ENCODE data around the gene SULT1A2.
"Not testable (repeated sequence)": the region's sequence is repeated elsewhere in the genome, so short reads cannot be mapped to it uniquely, and the experiment has no call there.

SULT1A2 gene

DNA sequence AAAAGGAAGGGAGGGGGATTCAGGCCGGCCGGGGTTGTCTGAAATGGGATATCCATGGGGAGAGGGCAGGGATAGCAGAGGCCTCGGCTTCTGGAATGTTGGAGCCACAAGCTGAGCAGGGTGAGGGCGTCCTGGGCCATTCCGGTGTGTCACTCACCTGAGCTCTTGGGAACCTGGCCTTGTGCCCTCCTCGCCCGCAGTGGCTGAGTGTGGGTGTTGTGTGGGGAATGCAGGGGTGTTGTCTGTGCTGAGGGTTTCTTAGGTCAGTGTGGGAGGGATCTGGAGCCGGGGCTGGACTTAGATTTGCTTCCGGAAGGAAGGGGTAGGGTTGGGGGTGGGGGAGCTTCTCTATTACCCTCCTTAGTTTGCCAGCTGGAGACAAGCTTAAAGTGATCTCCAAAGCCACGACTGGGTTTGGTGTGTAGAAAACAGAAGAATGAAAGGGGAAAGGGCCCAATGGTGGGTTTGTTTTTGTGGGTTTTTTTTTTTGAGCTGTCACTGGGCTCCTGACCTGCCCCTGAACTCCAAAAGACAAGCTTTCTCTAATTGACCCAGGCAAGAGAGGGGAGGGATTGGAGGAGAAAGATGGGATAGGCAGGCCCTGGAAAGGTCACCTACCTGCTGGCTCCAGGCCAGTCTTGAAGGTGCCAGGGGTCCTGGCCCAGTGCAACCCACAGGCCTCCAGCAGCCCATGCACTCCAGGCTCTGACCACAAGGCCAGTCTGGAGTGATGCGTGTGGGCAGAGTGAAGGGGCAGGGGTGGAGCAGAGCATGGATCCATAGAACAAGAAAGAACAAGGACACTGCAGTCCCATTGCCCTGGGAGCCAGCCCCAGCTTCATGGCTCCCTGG lies at the start of gene SULT1A2:
Gene SULT1A2 (minus strand): TSS at position 211 of the 852 bp plus-strand sequence. CDS start 1,120 bp downstream, outside the sequence.
- DNase-seq (ENCODE audit: low read depth), result no peak

DNA sequence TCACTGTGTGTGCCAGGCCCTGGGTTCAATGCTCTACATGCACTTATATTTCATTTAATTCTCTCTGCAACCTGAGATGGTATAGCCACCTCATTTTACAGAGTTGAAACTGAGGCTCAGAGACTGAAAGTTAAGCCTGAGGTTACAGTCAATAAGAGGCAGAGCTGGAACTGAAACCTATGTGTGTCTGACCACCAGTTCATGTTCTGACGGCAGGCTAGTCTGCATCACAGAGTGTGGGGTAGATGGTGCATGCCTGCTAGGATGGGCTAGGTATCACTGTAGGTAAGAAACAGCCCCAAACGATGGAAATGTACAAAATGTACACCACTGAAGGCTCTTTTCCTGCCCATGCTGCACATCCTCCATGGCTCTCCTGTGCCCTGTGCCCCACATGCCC lies 43.1 kb upstream of the SULT1A2 start:
- not testable (repeated sequence) for DNase-seq (ENCODE audit: low read depth)

DNA sequence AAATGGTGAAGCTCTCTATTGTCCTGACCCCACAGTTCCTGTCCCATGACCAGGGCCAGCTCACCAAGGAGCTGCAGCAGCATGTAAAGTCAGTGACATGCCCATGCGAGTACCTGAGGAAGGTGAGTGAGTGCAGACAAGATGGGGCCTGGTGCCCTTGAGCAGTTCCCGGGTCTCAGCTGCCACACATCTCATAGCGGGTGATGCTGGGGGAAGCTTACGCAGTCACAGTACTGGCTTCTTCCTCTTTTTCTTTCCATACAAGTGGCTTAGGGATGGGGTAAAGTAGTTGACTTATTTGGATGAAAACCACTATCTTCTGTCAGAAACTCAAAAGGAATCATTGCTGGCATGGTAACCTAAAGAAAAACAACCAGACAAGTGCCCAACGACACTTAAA lies 41.5 kb upstream of the SULT1A2 start:
- DNase-seq (ENCODE audit: low read depth), result not testable (repeated sequence)

DNA sequence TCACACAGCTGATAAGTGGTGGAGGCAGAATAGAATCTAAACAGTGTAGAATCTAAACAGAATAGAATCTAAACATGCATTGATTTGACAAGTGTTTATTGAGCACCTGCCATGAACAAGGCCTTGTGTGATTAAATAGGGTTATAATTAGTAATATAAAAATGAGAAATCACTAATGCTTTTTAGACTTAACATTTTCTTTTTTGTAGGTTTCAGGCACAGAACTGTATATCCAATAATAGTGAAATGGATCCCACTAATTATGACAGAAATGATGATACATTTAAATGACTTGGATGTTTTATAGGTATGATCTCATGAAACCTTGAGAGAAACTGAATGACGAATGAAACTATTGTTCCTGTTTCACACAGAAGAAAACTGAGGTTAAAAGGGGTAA lies 40.9 kb upstream of the SULT1A2 start, which contains the start of gene NPIPB8:
Gene NPIPB8 (plus strand): TSS at position 301 of the 400 bp plus-strand sequence. CDS start 296 bp downstream, outside the sequence.
- not testable (repeated sequence) for DNase-seq (ENCODE audit: low read depth)

DNA sequence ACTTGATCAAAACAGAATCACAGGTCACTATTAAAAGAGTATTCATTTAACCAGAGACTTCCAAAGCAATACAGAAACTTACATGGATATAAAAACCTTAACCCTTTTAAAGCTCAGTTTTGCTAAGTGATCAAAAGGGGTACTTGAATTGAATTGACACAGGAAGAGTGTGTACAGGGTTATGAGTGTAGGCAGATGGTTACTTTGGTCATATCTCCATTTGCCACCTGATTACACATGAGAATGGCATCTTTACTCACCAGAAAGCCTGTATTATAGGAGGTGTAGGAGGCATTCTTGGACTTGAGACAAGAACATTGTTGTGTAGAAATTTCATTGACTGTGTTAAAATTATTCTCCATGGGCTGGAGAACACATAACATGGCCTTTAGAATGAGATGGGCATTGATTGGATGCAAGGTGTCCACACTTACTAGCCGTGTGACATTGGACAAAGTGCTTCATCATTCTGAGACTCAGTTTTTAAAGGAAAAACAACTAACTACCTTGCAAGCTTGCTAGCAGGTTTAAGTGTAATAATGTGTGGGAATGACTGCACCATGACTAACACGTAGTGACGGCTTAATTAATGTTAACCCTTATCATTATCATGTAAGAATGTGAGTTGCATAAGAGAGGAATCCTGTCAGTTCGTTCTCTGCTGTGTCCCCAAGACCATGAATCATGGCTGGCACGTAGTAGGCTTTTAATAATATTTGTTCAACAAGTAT lies 39.4 kb upstream of the SULT1A2 start:
- peak; percentile 81 for DNase-seq (ENCODE audit: low read depth)

DNA sequence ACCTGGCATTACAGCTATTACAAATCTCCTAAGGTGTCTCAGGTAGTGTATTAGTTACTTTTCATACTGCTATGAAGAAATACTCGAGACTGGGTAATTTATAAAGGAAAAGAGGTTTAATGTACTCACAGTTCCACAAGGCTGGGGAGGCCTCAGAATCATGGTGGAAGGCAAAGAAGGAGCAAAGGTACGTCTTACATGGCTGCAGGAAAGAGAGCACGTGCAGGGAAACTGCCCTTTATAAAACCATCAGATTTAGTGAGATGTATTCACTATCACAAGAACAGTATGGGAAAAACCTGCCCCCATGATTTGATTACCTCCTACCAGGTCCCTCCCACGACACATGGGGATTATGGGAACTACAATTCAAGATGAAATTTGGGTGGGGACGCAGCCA lies 34.1 kb upstream of the SULT1A2 start:
- not testable (repeated sequence) for DNase-seq (ENCODE audit: low read depth)

DNA sequence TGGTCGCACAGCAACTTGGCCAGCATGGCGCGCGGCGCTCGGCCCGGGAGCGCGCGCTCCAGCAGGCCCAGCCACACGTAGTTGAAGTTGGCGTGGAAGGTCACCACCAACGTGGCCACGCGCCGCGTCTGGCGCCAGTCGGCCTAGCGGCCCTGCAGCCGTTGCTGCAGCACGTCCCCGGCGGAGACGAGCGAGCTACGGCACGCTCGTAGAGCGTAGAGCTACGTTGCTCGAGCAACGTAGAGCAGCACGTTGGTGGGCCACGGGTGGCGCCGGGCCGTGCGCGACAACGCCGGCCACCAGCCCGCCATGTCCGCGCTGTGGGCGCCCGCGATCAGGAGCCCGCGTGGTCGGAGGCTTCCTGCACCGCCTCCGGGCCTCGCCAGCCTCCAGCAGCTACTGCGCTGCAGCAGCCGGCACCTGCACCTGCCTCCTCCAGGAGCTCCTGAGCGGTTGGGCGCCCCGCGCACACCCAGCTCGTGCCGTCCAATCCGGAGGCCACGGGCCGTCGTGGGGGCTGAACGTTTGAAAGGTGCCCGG lies 26.4 kb upstream of the SULT1A2 start:
- DNase-seq (ENCODE audit: low read depth), result no peak

DNA sequence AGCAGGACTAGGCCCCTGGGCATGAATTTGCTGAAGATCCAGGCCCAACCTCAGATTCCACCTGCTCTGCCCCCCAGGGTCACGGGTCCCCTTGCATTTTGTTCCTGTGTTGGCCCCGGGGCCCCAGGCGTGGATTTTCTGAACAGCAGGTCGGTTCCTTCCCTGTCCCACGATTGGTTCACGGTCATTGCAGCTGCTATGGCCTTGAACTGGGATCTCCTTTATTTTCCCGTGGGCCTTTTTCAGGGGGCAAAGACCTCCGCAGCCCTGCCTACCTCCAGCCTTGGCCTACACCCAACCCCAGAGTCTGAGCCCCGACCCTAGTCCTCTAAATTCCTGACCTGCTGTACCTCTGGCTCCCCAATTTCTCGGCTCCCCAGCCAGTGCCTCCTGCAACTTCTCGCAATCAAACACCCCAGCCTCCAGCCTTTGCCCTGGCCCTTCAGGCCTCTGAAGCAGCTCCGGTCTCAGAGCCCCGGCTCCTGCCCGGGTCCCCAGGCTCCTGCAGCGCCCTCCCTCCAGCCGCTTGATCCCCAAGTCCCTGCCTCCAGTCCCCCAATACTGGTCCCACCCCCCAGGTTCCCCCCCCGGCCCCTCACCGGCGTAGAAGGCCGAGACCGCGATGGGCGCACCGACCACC lies 25.8 kb upstream of the SULT1A2 start:
- not testable (repeated sequence) for DNase-seq (ENCODE audit: low read depth)

DNA sequence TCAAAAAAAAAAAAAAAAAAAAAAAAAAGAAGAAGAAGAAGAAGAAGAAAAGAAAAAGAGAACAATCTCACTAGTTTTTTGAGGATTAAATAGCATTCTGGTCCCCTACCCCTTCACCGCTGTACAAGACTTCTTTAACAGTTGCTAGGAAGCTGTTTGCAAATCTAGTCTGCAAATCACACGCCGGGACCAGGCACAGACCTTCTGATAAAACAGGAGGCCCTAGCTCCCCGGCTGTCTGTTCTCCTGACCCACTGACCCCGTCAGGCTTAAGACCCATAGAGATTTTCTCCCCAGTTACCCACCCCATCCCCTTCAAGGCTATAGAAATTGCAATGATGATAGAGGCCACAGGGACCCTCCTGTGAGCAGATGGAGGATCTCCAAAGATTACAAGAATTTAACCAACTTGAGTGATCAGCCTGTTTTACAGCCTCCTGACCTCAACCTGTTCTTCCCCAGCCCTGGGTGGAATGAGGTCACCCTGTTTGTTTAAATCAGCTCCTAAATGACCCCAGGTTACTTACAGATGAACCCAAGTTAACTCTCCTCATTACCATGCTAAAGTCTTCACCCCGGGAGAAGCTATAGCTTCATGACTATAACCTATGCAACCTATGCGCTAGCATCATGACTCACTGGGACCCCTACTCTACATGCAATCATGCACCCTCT lies 24.8 kb upstream of the SULT1A2 start:
- no peak for DNase-seq (ENCODE audit: low read depth)

DNA sequence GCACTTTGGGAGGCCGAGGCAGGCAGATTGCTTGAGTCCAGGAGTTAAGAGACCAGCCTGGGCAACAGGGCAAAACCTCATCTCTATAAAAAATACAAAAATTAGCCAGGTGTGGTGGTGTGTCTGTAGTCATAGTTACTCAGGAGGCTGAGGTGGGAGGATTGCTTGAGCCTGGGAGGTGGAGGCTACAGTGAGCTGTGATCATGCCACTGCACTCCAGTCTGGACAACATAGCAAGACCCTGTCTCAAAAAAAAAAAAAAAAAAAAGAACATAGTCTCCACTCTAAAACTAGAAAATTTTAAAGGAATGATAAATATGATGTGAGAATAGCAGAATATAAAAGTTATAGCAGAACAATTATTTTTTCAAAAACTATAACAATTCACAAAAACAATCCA lies 23.5 kb upstream of the SULT1A2 start:
- not testable (repeated sequence) for DNase-seq (ENCODE audit: low read depth)

DNA sequence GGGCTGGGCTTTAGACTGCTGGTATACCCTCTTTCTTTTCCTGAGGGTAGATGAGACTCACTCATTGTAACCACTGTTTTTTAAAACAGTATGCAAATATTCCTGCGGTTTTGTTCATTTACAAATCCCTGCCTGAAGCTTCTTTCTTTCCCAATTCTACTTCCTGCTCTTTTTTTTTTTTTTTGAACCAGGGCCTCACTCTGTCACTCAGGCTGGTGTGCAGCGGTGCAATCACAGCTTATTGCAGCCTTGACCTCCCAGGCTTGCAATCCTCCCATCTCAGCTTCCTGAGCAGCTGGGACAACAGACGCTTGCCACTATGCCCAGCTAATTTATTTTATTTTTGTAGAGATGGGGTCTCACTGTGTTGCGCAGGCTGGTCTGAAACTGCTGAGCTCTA lies 21.0 kb upstream of the SULT1A2 start:
- no peak for DNase-seq (ENCODE audit: low read depth)

DNA sequence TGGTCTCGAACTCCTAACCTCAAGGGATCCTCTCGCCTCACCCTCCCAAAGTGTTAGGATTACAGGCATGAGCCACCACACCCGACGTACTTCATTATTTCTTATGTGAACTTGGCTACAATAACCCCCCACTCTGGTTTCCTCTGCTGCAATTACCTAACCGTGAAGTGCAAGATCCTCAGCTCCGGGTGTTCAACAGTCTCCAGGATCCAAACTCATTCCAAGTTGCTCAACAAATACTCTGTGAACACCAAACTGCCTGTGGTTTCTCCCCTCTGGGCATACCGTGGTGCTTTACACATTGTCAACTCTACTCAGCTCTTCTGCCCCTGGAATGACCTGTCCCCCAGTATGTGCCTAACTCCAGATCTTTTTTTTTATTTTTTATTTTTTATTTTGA lies 19.8 kb upstream of the SULT1A2 start:
- DNase-seq (ENCODE audit: low read depth), result no peak

DNA sequence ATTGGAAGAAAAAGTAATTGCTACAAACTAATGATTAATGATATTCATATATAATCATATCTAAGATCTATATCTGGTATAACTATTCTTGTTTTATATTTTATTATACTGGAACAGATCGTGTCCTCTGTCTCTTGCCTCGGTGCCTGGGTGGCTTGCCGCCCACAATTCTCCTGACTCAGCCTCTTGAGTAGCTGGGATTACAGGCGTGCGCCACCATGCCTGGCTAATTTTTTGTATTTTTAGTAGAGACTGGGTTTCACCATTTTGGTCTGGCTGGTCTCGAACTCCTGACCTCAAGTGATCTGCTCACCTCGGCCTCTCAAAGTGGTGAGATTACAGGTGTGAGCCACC lies 19.4 kb upstream of the SULT1A2 start:
- DNase-seq (ENCODE audit: low read depth), result not testable (repeated sequence)

DNA sequence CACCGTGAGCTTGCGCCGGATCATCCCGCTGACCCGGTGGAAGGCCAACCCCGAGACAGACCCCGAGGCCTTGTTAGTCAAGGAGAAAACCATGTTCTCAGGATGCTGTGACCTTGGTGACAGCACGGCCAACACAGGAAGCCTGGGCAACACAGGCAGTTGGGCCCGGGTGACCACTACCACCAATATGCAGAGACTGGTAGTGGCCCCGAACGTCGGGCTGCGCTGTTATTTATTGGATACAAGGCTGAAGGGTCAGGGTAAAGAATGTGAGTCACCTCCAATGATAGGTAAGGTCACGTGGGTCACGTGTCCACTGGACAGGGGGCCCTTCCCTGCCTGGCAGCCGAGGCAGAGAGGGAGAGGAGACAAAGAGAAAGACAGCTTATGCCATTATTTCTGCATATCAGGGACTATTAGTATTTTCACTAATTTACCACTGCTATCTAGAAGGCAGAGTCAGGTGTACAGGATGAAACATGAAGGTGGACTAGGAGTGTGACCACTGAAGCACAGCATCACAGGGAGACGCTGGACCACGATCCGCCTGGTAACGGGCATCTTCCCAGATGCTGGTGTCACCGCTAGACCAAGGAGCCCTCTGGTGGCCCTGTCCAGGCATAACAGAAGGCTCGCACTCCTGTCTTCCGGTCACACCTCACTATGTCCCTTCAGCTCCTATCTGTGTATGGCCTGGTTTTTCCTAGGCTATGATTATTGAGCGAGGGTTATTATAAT lies 18.8 kb upstream of the SULT1A2 start:
- DNase-seq (ENCODE audit: low read depth), result not testable (repeated sequence)

DNA sequence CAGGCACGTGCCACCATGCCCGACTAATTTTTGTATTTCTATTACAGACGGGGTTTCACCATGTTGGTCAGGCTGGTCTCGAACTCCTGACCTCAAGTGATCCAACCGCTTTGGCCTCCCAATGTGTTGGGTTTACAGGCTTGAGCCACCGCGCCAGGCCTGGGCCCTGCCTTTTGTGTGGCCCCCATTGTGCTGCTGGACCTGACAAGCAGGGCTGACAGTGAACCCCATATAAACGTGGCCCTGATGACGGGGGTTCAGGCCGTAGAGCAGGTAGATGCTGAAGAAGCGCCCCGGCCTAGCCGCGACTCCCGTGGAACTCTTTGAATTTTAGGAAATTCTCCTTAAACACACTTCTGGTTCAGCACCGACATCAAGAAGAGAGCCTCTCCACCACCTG lies 17.7 kb upstream of the SULT1A2 start:
- not testable (repeated sequence) for DNase-seq (ENCODE audit: low read depth)

DNA sequence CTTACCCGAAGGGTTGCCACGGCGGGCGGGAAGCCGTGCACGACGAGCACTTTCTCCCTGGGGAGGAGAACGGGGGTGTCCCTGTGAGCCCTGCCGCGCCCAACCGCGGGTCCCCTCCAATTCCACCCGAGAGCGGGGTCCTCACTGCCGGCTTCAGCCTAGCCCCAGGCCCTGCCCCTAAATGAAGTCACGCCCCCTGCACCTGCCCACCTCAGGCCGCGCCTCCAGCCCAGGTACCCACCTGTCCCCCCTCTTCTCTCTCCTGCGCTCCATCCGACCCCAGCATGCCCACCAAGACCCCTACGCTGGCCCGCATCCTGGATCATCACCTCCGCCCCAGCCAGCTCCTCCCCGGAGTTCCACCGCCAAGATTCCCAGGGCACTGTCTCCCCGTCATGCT lies 17.1 kb upstream of the SULT1A2 start:
- DNase-seq (ENCODE audit: low read depth), result not testable (repeated sequence)

DNA sequence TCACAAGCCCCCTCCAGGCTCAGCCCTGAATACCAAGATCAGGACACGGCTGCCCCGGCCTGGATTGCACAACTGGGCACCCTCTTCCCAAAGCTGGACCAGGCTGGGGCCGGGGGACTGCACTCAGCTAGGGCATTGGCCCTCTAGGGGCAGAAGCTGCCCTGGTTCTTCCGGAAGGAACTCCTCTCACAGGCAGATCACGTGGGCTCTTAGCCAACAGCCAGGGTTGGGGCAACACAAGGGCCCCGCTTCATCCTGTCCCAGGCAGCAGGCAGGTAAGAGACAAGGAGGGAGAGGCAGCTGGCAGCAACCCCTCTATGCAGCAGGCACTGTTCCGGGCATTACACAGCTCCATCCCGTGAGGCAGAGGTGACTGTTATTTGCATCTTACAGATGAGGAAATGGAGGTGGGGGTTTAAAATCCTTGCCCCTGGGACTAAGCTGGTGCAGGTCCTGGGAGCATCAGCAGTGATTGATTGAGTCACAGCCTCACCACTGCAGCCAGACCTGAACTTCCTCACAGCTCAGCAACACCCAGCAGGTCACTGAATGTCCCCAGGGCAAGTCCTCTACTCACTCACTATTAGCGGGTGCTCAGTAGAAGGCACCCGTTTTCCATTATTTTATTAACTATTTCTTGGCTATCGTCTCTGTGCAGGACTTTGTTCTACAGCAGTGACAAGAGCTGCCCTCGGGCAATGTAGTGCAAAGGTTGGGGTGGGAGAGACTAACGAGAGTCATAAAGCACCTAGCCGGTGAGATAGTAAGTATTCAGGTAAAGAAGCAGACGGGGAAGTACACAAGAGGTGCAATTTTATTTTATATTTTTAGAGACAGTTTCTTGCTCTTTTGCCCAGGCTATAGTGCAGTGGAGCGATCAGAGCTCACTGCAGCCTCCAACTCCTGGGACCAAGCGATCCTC lies 15.8 kb upstream of the SULT1A2 start:
- not testable (repeated sequence) for DNase-seq (ENCODE audit: low read depth)

DNA sequence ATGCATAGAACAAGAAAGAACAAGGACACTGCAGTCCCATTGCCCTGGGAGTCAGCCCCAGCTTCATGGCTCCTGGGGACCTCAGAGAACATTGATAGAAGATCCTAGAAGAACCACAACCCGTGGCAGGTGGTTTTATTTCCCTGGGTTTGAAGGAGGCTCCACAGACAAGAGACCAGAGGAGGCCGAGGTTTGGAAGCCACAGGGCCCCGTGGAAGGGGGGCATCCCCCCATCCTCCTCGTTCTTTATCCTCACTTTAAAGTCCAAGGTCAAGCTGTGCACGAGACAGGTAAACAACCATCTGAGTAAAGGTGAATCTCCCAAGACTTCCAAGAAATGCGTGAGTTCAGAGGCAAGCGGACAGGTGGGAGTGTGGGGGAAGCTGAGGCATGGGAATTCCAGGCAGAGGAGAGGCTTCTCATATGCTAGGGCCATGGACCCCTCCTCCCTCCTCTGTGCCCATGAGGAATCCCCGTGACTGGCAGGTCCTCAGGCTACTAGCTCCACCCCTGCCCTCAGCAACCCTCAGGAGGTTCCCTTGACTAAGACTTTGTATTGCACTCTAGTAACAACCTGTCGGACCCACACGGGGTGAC lies 13.8 kb upstream of the SULT1A2 start:
- no peak for DNase-seq (ENCODE audit: low read depth)
